Lower leg skin (tissue), 4 donors: ENCODE measurements around the gene SLC16A9. TPM values are rescaled to one million over a fixed set of nuclear protein-coding genes. Genes with fewer than 3 reads are reported as not detected.
"Not testable (repeated sequence)": the region's sequence is repeated elsewhere in the genome, so short reads cannot be mapped to it uniquely, and the experiment has no call there.

ENCODE experiments used
- DNase-seq, 2 donors: peaks; one replicate each; pipeline ENCODE4 v3.0.0-alpha.2; 2019; ENCODE audit warnings: low spot score in 2 of 2
- H3K4me3 ChIP-seq: fragments of 200-600 bp; sonication (generic); 2 replicates; pipeline ENCODE4 v1.5.1; 2017; ENCODE audit warnings: mild to moderate bottlenecking, low read depth; ENCODE audit not compliant: poor library complexity, severe bottlenecking
- POLR2A ChIP-seq, 2 donors: fragments of 450-650 bp; IDR thresholded peaks; one replicate each; pipeline ENCODE4 v1.6.1; 2016 to 2017; ENCODE audit warnings: antibody characterized with exemption in 2 of 2, mild to moderate bottlenecking in 1 of 2, moderate library complexity in 1 of 2
- WGBS, 2 donors: methylation state at CpG; one replicate each; pipeline ENCODE4 v1.1.5; 2018; 5-methylcytosine and 5-hydroxymethylcytosine counted together
- intact Hi-C: fragments of 100-400 bp; cut with DNase I; formaldehyde crosslinking; loops from one replicate; pipeline ENCODE4 v1.15.0; 2023; ENCODE audit warnings: low total_unique reads
- total RNA-seq, 4 donors: library from RNA; depleted of rRNA; stranded (reverse); fragments of >200 nt; gene quantifications; one replicate each; pipeline ENCODE4 v1.1.0, GENCODE V29; 2016
- TF ChIP-seq, protein P1 (sequence below), 3 donors: fragments of 450-650 bp; IDR thresholded peaks; one replicate each; pipeline ENCODE4 v1.5.1; 2016; ENCODE audit warnings: antibody characterized with exemption in 3 of 3, mild to moderate bottlenecking in 3 of 3, moderate library complexity in 2 of 3

SLC16A9 gene
- total RNA-seq, 4 donors from 2014 or later: 0.04 to 0.29 (median 0.16) TPM

- TF ChIP-seq, protein P1, sequence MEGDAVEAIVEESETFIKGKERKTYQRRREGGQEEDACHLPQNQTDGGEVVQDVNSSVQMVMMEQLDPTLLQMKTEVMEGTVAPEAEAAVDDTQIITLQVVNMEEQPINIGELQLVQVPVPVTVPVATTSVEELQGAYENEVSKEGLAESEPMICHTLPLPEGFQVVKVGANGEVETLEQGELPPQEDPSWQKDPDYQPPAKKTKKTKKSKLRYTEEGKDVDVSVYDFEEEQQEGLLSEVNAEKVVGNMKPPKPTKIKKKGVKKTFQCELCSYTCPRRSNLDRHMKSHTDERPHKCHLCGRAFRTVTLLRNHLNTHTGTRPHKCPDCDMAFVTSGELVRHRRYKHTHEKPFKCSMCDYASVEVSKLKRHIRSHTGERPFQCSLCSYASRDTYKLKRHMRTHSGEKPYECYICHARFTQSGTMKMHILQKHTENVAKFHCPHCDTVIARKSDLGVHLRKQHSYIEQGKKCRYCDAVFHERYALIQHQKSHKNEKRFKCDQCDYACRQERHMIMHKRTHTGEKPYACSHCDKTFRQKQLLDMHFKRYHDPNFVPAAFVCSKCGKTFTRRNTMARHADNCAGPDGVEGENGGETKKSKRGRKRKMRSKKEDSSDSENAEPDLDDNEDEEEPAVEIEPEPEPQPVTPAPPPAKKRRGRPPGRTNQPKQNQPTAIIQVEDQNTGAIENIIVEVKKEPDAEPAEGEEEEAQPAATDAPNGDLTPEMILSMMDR (IDR thresholded peaks at IDR 0.05): no peak
- TF ChIP-seq POLR2A (IDR thresholded peaks at IDR 0.05): no peak
- no peak overlapping the region for H3K4me3 ChIP-seq
- DNase-seq: no peak
- intact Hi-C loops: no loop called here
- 84 to 94% methylated on average over 1 of the region's 1 CpG for WGBS, 2 donors
These were observed 27.1 kb upstream of the SLC16A9 start for GRCh38 chr10:59736749-59737148.

DNA sequence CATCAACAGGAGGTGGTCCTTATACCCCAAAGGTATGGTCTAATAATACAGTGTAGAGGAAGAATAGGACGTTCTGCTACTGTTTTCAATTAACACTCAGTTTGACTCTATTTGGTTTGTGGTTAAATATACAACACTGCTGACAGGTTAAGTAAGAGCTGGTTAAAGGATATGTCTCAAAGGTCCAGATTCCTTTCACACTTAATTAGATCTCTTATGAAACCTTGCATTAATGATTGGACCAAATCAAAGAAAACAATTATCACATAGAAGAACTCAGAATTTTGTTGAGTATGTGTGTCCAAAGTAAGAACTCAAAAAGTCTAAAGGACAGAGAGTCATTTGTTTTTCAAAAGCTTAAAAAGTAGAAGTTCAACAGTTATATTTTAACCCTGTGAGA lies 25.6 kb upstream of the SLC16A9 start:
- 34 to 58% methylated on average over 1 of the region's 1 CpG for WGBS, 2 donors
- TF ChIP-seq, protein P1 (IDR thresholded peaks at IDR 0.05): no peak
- TF ChIP-seq POLR2A (IDR thresholded peaks at IDR 0.05): no peak
- DNase-seq: no peak
- no peak overlapping the region for H3K4me3 ChIP-seq
- intact Hi-C loops: no loop called here

DNA sequence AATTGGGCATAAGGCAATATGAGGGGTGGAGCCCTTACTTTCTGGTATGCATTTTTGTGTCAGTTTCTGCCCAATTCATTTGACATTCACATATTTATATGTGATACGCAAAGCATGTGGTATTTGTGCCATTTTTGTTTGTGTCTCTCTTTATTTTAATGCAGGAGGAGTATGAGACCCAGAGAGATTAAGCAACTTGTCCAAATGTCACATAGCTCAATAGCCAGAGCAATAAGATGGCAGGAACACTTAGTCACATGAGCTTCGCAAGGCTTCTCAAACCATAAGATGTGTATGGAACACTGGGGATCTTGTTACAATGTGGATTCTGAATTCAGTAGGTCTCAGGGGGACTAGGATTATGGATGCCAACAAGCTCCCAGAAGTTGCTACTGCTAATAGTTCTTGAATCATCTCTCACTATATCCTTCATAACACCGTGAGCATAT lies 24.4 kb upstream of the SLC16A9 start:
- DNase-seq: no peak
- TF ChIP-seq POLR2A (IDR thresholded peaks at IDR 0.05): no peak
- TF ChIP-seq, protein P1 (IDR thresholded peaks at IDR 0.05): no peak
- 56 to 64% methylated on average over 3 of the region's 3 CpGs for WGBS, 2 donors
- no peak overlapping the region for H3K4me3 ChIP-seq
- intact Hi-C loops: no loop called here

- DNase-seq, H3K4me3 ChIP-seq, intact Hi-C loops: not testable (repeated sequence)
- 95 to 98% methylated on average over 16 of the region's 16 CpGs for WGBS, 2 donors
These were observed 23.8 kb upstream of the SLC16A9 start for GRCh38 chr10:59733321-59734013.

DNA sequence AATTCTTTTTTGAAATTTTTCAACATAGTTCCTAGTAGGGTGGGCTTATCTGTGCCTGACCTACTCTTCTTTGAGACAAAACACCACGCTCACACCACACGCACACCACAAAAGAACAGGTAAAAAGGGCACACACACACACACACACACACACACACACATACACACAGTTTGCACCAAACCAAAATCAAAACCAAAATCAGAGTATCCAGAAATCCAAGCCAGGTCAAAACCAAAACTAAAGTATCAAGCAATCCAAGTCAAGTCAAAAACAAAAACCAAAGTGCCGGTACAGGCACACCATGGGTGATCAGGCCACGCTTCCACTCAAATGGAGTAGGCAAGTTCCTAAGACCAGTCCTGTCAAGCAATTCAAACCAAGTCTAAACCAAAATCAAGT lies 23.2 kb upstream of the SLC16A9 start:
- DNase-seq, intact Hi-C loops, H3K4me3 ChIP-seq: not testable (repeated sequence)
- WGBS, 2 donors: 96 to 99% methylated on average over 4 of the region's 4 CpGs

GRCh38 chr10:59729167-59729566 lies 19.5 kb upstream of the SLC16A9 start:
- intact Hi-C loops: not testable (repeated sequence)
- 89 to 94% methylated on average over 4 of the region's 4 CpGs for WGBS, 2 donors

DNA sequence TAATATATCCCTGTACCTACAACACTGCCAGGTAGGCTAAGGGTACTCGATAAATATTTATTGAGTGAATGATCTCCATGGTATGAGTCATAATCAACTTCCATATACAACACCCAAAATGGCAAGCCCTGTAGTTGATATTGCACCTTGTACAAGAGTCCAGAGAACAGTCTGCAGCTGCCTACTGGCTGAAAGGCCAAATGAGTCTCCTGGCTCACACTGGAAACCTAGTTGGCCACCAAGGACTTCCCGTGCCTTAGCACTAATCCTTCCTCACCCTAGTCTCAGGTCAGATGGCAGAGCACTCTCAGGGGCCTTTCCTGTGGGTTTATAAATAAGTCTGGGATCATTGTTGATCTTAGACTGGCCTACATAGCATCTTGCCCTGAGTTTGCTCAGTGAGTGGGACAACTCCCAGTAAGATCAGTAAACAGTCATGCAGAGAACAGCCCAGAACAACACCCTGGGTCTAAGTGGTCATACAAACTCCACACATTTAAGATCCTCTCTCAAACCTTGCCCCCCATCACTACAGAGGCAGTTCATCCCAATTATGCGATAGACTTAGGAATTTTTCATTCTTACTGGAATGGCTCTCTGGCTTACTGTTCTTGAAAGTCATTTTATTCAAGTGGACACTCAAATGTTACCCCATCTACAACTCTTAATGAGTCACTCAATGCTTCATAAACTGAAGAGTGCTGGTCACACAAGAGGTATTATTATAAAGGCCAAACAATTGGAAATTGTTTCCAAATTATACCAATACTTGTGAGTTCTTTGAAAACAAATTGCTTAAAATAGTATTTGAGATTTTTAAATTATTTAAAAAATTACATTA lies 14.7 kb upstream of the SLC16A9 start:
- no peak for TF ChIP-seq POLR2A (IDR thresholded peaks at IDR 0.05)
- TF ChIP-seq, protein P1 (IDR thresholded peaks at IDR 0.05): no peak
- 77 to 98% methylated on average over 3 of the region's 3 CpGs for WGBS, 2 donors
- no peak overlapping the region for H3K4me3 ChIP-seq
- DNase-seq: no peak
- intact Hi-C loops: no loop called here

More at GRCh38 chr10:59729167-59729566, 19.5 kb upstream of the SLC16A9 start:
- not testable (repeated sequence) for DNase-seq, H3K4me3 ChIP-seq
